GM12873 (cell line): ENCODE results near the gene DMAC1.

Source experiments
- TF ChIP-seq, protein P1 (sequence below): IDR thresholded peaks from 2 replicates; pipeline ENCODE4 v1.5.1; 2012; ENCODE audit warnings: low read depth, mild to moderate bottlenecking, moderate library complexity, low read length, control low read depth; ENCODE audit not compliant: insufficient read depth; ENCODE audit errors: missing control alignments

Gene DMAC1

DNA sequence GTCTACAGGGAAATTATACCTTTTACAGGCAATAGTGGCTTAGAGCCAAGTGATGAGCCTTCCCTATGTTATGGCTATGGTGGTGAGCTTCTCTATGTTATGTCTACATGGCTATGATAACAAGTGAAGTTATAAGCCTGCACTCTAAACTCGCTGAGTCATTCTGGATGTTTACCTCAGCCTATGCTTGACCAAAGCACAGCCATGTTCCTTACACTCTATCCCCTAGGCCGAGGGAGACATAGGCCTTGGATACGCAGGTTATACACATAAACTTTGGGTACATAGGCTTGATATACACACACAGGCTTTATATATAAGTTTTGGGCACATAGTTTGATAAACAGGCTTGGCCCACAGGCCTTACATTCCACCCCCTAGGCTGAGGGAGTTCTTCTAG lies 13.8 kb downstream of the DMAC1 start:
- TF ChIP-seq, protein P1, sequence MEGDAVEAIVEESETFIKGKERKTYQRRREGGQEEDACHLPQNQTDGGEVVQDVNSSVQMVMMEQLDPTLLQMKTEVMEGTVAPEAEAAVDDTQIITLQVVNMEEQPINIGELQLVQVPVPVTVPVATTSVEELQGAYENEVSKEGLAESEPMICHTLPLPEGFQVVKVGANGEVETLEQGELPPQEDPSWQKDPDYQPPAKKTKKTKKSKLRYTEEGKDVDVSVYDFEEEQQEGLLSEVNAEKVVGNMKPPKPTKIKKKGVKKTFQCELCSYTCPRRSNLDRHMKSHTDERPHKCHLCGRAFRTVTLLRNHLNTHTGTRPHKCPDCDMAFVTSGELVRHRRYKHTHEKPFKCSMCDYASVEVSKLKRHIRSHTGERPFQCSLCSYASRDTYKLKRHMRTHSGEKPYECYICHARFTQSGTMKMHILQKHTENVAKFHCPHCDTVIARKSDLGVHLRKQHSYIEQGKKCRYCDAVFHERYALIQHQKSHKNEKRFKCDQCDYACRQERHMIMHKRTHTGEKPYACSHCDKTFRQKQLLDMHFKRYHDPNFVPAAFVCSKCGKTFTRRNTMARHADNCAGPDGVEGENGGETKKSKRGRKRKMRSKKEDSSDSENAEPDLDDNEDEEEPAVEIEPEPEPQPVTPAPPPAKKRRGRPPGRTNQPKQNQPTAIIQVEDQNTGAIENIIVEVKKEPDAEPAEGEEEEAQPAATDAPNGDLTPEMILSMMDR: no peak

DNA sequence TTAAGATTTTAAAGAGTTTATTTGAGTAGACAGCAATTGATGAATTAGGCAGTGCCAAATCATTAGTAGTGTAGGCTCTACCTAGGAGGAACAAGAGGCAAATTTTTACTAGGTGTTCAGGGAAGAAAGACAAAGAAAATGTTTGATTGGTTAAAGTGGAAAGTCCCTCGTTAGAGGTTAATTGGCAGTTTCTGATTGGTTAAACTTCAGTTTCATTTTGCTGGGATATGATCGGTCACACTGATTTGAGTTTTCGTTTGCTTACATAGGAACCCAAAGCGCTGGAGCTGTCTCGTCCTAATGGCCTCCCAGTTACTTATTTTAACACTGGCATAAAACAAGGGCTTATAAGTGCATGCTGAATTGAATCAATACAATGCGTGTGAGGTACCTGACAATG lies 15.1 kb downstream of the DMAC1 start:
- TF ChIP-seq, protein P1: no peak

DNA sequence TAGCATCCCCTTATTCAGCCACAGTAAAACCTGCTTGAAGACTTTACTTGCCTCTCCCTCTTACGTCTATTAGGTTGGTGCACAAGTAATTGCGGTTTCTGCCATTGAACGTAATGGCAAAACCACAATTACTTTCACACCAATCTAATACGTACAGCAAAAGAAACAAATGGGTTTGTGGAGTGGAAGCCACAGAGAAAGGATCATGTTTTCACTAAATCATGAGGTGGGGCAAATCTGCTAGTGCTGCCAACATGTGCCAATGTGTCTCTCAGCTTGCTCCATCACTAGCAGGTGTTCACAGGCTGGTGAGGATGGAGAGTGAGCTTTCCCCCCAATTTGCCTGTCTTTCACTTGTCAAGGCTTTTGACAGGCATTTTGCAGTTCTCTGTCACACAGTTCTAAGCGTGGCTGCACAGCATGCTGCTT lies 15.9 kb downstream of the DMAC1 start:
- TF ChIP-seq, protein P1: no peak

DNA sequence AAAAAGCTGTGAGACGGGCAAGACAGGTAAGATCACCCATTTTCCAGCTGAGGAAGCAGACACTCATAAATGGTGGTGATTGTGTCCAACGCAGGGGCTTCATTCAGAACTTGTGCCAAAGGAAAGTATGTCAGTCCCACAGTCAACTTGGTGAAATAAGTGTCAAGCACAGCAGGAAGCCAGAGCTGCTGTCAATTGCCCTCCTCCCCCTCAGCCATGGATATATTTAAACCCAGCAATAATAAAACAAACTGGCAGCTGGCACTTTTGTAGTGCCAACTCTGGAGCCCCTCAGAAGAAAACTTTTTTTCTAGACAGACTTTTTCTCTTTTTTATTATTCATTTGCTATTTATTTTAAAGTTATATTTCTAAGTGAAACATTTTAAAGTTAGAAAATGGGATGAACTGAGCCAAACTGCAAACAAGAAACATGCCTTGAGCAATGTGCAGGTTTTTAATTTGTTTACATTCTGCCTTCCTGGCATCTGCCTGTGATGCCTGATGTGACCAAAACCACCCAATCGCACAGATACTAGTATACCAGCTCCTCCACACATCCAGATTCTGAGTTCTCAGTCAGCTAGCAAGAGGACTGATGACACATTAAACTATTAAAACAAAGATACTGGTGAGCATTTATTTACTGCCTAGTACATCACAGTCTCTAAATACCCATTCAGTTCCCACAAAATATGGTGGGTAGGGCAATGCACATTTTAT lies 17.0 kb downstream of the DMAC1 start:
- TF ChIP-seq, protein P1: no peak

DNA sequence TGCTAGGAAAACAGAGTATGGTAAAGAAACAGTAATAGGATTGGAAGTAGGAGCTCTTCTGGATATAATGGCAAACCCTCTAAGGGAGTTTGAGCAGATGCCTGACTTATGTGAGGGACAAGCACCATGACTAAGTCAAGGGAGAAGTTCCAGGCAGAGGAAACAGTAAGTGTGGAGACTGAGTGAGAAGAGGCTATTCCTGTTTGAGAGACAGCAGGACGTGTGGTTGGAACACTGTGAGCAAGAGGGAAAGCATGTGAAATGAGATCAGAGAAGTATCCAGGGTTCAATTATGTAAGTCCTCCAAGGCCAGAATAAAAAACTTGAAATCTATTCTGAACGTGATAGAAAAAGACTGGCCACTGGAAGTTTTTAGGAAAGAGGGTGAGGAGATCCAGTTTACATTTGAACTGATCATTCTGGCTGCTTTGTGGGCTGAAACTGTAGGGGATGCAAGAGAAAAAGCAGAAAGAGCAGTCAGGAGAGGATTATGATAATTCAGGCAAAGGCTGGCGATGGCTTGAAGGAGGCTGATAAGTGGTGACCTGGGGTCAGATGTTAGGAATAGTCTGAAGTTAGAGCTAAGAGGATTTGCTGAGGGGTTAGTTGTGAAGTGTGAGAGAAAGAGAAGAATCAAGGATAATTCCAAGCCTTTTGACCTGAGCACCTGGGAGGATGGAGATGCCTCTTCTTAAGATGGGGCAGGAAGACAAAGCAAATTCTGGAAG lies 19.2 kb downstream of the DMAC1 start:
- TF ChIP-seq, protein P1: no peak

DNA sequence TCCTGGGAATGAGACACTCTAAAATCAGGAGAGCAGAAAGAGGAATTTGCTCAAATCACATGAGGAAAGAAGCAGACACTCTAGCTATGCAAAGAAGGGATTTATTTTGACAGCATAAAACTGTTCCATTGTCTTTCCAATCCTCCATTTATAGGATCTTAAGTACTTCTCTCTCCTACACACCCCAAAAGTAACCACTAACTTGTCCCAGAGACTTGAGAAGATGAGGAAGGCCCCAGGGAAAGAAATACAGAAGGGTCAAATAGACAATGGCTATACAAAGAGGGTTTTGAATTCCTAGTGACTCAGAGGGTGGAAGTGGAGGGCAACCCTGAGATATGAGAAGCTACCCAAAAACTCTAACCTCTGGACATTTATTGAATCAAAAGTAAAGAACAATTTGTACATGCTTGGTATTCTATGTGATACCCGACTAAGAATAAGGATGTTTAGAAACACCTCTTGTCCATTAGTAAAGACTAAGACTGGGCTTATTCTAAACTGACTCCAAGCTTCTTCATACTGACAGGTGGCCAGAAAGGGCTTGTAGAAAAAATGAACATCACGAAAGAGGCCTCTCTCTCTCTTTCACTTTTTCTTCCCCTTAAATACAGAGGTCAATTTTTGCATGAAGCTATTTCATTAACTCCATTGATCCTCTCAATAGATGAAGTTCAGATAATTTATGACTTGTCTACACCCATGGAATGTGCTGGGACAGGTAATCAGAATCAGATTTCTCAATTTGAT lies 20.6 kb downstream of the DMAC1 start:
- TF ChIP-seq, protein P1: no peak

DNA sequence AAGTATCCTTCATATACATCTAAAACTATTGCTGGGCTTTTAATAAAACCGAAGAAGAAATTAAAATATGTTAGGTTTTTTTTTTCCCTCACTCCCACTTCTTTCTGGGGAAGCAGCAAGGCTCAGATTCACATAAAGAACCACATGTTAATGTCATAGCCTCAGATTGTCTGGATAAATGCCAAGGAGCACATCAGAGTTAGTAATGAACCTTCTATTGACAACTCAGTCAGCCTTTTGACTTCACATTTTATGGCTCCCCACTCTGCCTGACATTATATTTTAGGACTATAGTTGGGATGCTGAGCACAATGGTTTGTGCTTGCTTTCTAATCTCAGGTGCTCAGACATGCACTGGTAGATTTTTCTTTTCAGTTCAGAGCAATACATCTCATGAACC lies 21.8 kb downstream of the DMAC1 start:
- TF ChIP-seq, protein P1: no peak
